ENCODE data around the gene BET1L.
"Not testable (repeated sequence)": the region's sequence is repeated elsewhere in the genome, so short reads cannot be mapped to it uniquely, and the experiment has no call there.

Gene BET1L

GRCh38 chr11:191490-192478 lies 15.4 kb downstream of the BET1L start:
- H3K4me3 ChIP-seq (replicated peaks; ENCODE audit: low read depth, low read length); DNase-seq (ENCODE audit: low read depth): not testable (repeated sequence)
- TF ChIP-seq CTCF (IDR thresholded peaks at IDR 0.05; ENCODE audit: low read length, missing control alignments) = peak; percentile 18

- H3K4me3 ChIP-seq (replicated peaks; ENCODE audit: low read depth, low read length); DNase-seq (ENCODE audit: low read depth): not testable (repeated sequence)
Observed at GRCh38 chr11:190546-190945, 16.7 kb downstream of the BET1L start.

- not testable (repeated sequence) for H3K4me3 ChIP-seq (replicated peaks; ENCODE audit: low read depth, low read length); DNase-seq (ENCODE audit: low read depth)
- TF ChIP-seq CTCF (IDR thresholded peaks at IDR 0.05; ENCODE audit: low read length, missing control alignments) = peak; percentile 1
Observed at GRCh38 chr11:189843-190311, 17.3 kb downstream of the BET1L start.

- H3K4me3 ChIP-seq (replicated peaks; ENCODE audit: low read depth, low read length); DNase-seq (ENCODE audit: low read depth): not testable (repeated sequence)
Observed at GRCh38 chr11:189200-189783, 17.9 kb downstream of the BET1L start.

- DNase-seq (ENCODE audit: low read depth); H3K4me3 ChIP-seq (replicated peaks; ENCODE audit: low read depth, low read length): not testable (repeated sequence)
- TF ChIP-seq CTCF (IDR thresholded peaks at IDR 0.05; ENCODE audit: low read length, missing control alignments) = peak; percentile 12
Observed at GRCh38 chr11:180242-180641, 27.0 kb downstream of the BET1L start.

Data from fibroblast of pulmonary artery (primary cell).